Stimulated activated CD8-positive, alpha-beta memory T cell treated with anti-CD3 and anti-CD28 coated beads, Interleukin-15, amount 100 ng/mL, for 4 hours (primary cell): ENCODE measurements around the gene AQP10.
A peak's percentile ranks its signal among the peaks of the same experiment; 100 is the strongest.
"Not testable (repeated sequence)": the region's sequence is repeated elsewhere in the genome, so short reads cannot be mapped to it uniquely, and the experiment has no call there.

ENCODE experiments used
- DNase-seq, 2 donors: peaks; one replicate each; pipeline ENCODE4 v3.0.0-alpha.2; 2020; ENCODE audit warnings: low read depth in 2 of 2

The AQP10 gene, protein sequence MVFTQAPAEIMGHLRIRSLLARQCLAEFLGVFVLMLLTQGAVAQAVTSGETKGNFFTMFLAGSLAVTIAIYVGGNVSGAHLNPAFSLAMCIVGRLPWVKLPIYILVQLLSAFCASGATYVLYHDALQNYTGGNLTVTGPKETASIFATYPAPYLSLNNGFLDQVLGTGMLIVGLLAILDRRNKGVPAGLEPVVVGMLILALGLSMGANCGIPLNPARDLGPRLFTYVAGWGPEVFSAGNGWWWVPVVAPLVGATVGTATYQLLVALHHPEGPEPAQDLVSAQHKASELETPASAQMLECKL

DNA sequence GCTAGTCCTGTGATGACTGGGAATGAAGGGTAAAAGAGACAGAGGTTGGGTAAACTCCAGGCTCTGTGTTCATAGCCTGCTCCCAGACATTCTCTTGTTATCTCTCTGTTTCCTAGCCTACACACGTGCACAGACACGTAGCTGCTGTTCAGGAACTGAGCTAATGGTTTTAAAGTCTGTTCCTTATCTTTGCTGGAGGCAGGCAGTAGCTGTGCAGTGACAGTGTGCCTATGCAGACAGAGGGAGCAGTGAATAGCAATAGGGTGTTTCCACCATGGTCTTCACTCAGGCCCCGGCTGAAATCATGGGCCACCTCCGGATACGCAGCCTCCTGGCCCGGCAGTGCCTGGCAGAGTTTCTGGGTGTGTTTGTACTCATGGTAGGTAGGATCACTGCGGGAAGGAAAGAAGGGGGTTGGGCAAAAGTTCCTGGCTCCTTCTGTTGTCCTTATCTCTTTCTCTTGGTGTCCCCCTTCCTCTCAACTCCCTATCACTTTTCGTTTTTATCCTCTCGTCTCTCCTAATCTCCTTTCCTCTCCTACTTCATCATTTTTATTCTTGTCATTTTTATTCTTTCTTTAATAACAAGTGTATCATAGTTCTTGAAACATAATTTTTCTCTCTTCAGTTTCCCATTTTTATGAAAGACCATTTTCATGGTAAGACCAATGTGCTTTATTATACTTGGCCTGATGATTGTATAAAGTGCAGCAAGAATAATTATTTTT is at the start of gene AQP10:
Gene AQP10 (plus strand): TSS at position 212 of the 727 bp plus-strand sequence. CDS start 63 bp downstream, at position 275.
- DNase-seq = no peak

DNA sequence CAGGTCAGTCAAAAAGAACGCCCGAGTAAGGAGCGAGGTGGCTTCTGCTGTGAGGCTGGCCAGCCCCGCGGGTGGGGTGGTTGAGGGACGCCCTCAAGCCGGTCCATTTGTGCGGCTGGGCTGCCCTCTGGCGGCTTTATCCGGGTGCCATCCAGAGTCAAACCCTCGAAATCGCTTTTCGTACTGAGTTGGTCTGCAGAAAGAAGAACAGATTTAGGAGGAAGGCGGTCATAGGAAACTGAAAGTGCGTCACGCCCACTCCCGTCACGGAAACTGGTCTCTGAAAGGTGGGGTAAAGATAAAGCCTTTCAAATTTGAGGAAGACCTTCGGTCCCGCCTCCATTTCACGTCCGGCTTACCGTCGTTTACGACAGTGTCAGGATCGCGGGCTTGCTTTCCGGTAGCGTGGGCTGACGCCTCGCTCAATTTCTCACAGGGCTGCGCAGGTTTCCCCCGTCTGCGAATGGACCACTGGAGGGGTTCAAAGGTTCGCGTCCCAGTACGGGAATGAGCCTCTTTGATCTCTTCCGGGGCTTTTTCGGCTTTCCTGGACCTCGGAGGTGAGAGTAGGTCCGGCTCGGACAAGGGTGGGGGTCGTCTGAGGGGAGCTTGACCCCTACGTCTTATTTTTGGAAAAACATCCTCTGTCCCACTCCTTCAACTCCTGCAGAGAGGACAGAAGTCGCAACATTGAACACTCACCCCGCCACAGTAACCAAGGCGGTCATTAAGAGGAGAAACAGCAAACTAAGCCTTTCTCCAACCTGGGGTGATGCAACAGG is 48.5 kb upstream of the AQP10 start, which contains the start of gene HAX1:
Gene HAX1 (plus strand): TSS at position 413 of the 782 bp plus-strand sequence. CDS start 95 bp downstream, at position 508.
- peak; percentile 94 to 98 for DNase-seq

DNA sequence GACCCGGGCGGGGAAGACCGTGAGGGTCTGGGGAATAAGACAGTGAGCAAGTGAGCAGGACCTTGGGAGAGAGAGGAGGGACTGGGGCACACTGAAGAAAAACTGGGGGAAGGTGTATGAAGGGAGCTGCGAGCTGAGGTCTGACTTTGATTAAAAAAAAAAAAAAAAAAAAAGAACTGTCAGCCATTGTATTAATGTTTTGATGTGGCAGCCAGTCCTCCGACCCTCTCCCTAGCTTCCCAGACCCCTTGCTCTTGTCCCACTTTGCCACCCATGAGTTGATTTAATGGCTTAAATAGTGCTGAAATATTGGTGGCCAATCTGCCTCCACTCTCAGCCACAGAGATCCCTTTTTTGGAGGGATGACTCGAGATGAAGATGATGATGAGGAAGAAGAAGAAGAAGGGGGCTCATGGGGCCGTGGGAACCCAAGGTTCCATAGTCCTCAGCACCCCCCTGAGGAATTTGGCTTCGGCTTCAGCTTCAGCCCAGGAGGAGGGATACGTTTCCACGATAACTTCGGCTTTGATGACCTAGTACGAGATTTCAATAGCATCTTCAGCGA is 47.8 kb upstream of the AQP10 start:
- no peak for DNase-seq

DNA sequence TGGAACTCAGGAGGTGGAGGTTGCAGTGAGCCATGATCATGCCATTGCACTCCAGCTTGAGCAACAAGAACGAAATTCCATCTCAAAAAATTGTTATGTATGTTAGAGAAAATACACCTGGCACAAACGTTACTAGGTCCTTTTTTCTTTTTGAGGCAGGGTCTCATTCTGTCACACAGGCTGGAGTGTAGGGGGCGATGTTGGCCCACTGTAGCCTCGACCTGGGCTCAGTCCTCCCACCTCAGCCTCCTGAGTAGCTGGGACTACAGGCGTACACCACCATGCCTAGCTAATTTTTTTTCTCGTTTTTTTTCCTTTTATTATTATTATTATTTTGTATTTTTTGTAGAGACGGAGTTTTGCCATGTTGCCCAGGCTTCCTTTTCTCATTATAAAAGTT is 44.1 kb upstream of the AQP10 start:
- DNase-seq = no peak

DNA sequence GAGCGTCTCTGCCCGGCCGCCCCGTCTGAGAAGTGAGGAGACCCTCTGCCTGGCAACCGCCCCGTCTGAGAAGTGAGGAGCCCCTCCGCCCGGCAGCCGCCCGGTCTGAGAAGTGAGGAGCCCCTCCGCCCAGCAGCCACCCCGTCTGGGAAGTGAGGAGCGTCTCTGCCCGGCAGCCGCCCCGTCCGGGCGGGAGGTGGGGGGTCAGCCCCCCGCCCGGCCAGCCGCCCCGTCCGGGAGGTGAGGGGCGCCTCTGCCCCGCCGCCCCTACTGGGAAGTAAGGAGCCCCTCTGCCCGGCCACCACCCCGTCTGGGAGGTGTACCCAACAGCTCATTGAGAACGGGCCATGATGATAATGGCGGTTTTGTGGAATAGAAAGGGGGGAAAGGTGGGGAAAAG is 33.3 kb upstream of the AQP10 start:
- not testable (repeated sequence) for DNase-seq

DNA sequence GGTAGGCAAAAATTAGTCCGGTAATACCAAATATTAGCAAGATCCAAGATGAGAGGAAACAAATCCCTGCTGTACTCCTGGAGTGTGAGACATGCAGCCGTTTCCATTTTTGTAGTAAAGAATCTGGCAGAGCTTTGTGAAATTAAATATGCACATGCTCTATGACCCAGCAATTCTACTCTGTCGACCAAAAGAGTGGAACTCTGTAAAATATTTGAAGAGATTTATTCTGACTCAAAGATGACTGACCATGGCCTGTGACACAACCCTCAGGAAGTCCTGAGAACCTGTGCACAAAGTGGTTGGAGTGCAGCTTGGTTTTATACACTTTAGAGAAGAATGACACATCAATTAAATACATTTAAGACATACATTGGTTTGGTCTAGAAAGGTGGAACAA is 32.2 kb upstream of the AQP10 start:
- no peak for DNase-seq

DNA sequence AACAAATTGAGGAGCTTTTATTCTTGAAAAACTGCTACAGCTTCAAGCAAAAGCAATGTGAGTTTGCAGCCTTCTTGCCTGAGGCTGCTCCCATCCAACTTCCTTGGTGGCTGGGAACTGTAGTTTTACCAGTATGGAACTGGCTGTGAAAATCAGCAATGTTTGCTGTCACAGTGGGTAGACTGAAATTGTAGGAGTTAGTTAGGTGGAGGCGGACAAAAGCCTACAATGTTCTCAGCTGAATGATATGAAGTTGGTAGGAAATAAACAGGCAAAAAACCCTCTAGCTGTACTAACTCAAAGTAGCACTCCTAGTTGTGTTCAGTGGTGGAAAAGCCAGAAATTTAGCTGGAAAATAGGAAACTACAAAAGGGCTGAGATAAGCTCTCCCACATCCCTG is 30.0 kb upstream of the AQP10 start:
- no peak for DNase-seq

DNA sequence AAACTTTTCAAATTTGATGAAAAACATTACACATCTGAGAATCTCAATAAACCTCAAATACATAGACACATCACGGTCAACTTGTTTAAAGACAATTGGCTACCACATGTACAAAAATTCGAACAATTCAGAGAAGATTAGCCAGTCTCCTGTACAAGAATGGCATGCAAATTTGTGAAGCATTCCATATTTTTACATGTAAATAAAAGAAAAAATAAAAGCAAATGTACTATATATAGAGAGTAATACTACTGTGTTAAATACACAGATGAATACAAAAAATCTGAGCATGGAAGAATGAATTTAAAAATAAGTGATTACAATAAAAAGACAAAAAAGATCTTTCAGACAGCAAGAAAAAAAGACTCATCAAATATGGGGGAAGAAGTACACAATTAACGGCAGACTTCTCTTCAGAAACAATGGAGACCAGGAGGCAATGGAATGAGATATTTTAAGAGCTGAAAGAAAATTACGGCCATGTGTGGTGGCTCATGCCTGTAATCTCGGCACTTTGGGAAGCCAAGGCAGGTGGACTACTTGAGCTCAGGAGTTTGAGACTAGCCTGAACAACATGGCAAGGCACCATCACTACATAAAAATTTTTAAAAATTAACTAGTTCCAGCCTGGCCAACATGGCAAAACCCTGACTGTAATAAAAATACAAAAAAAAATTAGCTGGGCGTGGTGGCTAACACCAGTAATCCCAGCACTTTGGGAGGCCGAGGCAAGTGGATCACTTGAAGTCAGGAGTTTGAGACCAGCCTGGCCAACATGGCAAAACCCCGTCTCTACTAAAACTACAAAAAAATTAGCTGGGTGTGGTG is 25.3 kb upstream of the AQP10 start:
- DNase-seq = no peak

DNA sequence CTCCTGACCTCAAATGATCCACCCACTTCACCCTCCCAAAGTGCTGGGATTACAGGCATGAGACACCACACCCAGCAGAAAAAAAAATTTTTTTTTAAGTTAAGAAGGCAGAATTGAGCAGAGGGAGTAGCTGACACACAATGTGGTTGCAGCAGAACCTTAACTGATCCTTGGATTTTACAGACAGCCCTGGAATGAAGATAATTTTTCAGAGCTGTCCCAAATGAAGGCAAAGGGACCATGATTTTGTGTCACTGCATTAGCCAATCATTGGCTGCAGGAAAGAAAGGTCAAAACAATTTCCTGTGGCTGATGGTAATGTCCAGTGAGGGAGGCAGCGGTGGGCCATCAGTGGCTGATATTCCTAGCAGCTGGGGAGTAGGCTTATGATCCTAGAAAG is 19.3 kb upstream of the AQP10 start:
- no peak for DNase-seq

DNA sequence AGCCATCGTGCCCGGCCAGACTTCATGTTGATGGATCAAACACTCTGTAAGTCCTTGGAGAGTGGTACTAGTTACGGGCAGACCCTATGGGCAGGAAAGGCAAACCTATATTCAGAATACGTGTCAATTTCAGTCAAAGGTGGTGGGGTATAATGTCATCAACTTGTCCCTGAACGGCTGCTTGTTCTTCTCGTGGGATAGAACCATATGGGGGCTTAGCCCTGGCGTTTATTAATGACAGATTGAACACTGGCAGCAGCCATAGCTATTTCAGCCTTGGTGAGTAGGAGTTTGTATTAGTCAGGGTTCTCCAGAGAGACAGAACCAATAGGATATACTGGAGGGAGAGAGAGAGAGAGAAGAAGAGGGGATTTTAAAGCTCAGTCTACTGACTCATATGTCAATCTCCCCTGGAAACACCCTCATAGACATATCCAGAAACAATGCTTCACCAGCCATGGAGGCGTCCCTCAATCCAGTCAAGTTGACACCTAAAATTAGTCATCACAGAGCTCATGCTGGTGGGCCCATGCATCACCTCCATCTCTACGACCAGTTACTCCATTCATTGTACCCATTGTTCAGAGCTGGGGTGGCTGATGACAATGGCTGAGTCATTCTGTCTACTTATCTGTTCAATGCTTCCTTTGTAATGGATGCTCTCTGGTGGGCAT is 16.1 kb upstream of the AQP10 start:
- no peak for DNase-seq

DNA sequence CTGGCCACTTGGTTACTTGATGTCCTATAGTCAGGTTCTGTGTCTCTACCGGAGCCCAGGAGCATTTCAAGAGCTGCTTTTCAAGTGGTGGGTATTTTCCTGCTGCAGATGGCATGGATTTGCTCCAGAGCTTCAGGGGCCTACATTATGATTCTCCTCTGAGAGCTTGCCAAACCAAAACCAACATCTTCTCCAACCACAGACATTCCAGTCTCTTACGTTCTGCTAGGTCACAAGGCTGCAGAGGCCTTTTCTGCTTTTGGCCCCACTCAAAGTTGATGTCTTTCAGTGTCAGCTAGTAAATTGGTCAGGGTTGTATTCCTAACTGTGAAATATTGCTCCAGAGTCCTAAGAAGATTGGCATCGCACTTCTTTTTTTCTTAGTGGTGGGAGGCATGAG is 14.7 kb upstream of the AQP10 start:
- DNase-seq = no peak

DNA sequence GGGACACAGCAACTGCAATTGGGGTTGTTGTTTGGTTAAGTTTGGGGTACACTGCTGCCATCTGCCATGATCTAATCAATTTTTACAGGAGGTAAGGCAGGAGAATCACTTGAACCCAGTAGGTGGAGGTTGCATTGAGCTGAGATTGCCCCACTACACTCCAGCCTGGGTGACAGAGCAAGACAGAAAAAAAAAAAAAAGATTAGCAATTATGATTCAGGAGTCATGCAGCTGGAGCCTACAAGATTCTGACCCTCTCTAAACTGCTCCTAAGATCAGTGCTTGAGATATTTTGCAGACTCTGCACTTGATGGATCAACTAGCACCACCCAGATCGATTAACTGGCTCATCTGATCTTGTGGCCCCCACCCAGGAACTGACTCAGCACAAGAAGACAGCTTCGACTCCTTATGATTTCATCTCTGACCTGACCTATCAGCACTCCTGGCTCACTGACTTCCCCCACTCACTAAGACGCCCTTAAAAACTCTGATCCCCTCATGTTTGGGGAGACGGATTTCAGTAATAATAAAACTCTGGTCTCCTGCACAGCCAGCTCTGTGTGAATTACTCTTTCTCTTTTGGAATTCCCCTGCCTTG is 13.1 kb upstream of the AQP10 start:
- DNase-seq = not testable (repeated sequence)

DNA sequence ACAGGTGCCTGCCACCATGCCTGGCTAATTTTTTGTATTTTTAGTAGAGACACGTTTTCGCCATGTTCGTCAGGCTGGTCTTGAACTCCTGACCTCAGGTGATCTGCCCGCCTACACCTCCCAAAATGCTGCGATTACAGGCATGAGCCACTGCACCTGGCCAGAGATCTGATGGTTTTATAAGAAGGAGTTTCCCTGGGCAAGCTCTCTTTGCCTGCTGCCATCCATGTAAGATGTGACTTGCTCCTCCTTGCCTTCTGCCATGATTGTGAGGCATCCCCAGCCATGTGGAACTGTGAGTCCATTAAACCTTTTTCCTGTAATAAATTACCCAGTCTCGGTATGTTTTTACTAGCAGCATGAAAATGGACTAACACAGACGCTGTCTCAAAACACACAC is 11.8 kb upstream of the AQP10 start:
- DNase-seq = not testable (repeated sequence)

DNA sequence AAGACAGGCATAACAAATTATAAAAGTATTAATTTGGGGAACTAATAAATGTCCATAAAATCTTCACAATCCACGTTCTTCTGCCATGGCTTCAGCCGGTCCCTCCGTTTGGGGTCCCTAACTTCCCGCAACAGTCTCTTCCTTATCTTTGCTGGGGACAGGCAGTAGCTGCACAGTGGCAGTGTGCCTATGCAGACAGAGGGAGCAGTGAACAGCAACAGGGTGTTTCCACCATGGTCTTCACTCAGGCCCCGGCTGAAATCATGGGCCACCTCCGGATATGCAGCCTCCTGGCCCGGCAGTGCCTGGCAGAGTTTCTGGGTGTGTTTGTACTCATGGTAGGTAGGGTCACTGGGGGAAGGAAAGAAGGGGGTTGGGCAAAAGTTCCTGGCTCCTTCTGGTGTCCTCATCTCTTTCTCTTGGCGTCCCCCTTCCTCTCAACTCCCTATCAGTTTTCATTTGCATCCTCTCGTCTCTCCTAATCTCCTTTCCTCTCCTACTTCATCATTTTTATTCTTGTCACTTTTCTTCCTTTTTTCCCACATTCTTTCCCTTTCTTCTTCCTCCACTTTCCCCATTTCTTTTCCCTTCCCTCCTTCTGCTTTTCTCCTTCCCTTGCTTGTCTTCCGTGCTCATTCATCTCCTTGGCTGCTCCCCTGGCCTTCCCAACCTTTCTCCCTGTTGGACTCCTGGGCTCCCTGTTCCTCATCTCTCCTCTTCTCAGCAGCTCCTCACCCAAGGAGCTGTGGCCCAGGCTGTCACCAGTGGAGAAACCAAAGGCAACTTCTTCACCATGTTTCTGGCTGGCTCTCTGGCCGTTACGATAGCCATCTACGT is 8.4 kb upstream of the AQP10 start:
- not testable (repeated sequence) for DNase-seq

DNA sequence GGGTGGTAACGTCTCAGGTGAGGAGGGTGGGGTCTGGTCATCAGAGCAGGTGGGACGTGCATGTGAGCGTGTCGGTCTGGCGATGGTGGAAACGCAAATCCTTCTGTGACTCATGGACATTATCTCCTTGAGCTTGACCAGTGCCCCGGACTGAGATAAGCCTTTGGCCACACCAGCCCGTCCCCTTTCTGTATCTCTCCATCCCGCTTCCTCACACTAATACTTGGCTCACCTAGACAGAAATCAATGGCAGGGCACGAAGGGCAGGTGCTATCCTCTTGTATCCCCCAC is 7.9 kb upstream of the AQP10 start:
- no peak for DNase-seq

DNA sequence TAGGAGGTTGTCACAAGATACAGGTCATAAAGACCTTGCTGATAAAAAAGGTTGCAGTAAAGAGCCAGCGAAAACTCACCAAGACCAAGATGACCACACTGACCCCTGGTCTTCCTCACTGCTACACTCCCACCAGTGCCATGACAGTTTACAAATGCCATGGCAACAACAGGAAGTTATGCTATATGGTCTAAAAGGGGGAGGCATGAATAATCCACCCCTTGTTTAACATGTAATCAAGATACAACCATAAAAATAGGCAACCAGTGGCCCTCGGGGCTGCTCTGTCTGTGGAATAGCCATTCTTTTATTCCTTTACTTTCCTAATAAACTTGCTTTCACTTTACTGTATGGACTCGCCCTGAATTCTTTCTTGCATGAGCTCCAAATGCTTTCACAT is 6.7 kb upstream of the AQP10 start:
- DNase-seq = not testable (repeated sequence)

DNA sequence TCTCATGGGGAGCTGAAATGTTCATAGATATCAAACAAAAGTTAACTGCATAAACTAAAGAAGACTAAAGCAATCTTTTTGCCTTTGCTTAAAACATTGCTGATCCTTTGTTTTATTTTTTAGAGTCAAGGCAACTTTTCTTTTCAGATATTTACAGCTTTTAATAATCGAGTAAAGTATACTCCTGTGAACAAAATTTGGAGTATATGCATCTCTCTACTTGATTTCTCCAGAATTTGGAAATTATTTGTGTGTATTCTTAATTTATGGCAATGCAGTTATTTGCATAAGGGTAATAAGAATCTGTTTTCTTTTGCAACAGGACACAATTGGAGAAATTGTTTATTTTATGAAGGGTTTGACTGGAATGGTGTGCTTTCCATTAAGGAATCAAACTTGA is 4.2 kb upstream of the AQP10 start:
- DNase-seq = no peak

DNA sequence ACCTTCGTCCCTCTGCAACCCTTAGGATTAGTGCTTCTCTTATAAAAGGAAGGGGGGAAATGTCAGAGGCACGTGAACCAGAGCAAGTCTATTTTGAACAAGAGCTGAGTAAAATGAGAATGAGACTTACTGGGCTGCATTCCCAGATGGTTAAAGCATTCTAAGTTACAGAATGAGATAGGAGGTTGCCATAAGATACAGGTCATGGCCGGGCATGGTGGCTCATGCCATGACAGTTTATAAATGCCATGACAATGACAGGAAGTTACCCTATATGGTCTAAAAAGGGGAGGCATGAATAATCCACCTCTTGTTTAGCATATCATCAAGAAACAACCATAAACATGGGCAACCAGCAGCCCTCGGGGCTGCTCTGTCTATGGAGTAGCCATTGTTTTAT is 2.5 kb upstream of the AQP10 start:
- no peak for DNase-seq

DNA sequence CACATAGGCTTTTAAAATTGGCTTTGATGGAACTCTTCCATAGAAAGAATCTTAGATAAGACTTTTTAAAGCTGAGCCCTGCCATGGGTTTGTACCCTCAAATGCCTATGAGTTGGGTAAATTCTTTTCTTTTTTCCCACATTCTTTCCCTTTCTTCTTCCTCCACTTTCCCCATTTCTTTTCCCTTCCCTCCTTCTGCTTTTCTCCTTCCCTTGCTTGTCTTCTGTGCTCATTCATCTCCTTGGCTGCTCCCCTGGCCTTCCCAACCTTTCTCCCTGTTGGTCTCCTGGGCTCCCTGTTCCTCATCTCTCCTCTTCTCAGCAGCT is 679 bp downstream of the AQP10 start:
- not testable (repeated sequence) for DNase-seq

DNA sequence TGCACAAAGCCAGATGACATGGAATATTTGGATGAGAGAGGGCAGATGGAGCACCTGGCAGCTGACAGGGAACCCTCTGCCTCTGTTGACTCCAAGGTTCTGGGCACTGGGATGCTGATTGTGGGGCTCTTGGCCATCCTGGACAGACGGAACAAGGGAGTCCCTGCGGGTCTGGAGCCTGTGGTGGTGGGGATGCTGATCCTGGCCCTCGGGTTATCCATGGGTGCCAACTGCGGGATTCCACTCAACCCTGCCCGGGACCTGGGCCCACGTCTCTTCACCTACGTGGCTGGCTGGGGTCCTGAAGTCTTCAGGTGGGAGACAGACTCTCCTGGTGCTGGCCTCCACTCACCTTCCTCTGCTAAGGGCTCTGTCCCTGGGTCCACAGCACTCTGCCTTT is 2.6 kb downstream of the AQP10 start:
- no peak for DNase-seq
